GM13977 (cell line): ENCODE measurements around the gene RNF217.
"Not testable (repeated sequence)": the region's sequence is repeated elsewhere in the genome, so short reads cannot be mapped to it uniquely, and the experiment has no call there.

ENCODE experiments used
- DNase-seq: peaks from one replicate; pipeline ENCODE4 v3.0.0; 2012; ENCODE audit warnings: low spot score
- in situ Hi-C: fragments of 300-500 bp; cut with MboI; formaldehyde crosslinking; loops from one replicate; pipeline ENCODE4 v1.12.0; 2022; ENCODE audit warnings: low sequenced_read_pairs, low pct_unique_long_range_greater_than_20kb, mixed read lengths, inconsistent platforms; ENCODE audit not compliant: unreplicated experiment
- TF ChIP-seq, protein P1 (sequence below): IDR thresholded peaks from 2 replicates; pipeline ENCODE4 v1.5.1; 2012; ENCODE audit warnings: mild to moderate bottlenecking, control low read depth; ENCODE audit not compliant: insufficient read depth; ENCODE audit errors: extremely low read depth, missing control alignments

The RNF217 gene

DNA sequence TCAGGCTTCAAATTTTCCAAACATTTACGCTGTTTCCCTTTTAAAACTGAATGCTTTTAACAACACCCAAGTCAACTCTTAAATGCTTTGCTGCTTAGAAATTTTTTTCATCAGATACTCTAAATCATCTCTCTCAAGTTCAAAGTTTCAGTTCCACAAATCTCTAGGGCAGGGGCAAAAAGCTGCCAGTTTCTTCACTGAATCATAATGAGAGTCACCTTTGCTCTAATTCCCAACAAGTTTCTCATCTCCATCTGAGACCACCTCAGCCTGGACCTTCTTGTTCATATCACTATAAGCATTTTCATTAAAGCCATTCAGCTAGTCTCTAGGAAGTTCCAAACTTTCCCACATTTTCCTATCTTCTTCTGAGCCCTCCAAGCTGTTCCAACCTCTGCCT, 69.1 kb downstream of the RNF217 start:
- TF ChIP-seq, protein P1, sequence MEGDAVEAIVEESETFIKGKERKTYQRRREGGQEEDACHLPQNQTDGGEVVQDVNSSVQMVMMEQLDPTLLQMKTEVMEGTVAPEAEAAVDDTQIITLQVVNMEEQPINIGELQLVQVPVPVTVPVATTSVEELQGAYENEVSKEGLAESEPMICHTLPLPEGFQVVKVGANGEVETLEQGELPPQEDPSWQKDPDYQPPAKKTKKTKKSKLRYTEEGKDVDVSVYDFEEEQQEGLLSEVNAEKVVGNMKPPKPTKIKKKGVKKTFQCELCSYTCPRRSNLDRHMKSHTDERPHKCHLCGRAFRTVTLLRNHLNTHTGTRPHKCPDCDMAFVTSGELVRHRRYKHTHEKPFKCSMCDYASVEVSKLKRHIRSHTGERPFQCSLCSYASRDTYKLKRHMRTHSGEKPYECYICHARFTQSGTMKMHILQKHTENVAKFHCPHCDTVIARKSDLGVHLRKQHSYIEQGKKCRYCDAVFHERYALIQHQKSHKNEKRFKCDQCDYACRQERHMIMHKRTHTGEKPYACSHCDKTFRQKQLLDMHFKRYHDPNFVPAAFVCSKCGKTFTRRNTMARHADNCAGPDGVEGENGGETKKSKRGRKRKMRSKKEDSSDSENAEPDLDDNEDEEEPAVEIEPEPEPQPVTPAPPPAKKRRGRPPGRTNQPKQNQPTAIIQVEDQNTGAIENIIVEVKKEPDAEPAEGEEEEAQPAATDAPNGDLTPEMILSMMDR = no peak
- no peak for DNase-seq
- in situ Hi-C loops = no loop called here

DNA sequence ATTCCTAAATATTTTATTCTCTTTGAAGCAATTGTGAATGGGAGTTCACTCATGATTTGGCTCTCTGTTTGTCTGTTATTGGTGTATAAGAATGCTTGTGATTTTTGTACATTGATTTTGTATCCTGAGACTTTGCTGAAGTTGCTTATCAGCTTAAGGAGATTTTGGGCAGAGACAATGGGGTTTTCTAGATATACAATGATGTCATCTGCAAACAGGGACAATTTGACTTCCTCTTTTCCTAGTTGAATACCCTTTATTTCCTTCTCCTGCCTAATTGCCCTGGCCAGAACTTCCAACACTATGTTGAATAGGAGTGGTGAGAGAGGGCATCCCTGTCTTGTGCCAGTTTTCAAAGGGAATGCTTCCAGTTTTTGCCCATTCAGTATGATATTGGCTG, 72.7 kb downstream of the RNF217 start:
- in situ Hi-C loops, DNase-seq: not testable (repeated sequence)

DNA sequence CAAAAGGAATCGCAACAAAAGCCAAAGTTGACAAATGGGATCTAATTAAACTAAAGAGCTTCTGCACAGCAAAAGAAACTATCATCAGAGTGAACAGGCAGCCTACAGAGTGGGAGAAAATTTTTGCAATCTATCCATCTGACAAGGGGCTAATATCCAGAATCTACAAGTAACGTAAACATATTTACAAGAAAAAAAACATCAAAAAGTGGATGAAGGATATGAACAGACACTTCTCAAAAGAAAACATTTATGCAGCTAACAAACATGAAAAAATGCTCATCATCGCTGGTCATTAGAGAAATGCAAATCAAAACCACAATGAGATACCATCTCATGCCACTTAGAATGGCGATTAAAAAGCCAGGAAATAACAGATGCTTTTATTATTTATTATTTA, 74.2 kb downstream of the RNF217 start:
- DNase-seq, in situ Hi-C loops: not testable (repeated sequence)

DNA sequence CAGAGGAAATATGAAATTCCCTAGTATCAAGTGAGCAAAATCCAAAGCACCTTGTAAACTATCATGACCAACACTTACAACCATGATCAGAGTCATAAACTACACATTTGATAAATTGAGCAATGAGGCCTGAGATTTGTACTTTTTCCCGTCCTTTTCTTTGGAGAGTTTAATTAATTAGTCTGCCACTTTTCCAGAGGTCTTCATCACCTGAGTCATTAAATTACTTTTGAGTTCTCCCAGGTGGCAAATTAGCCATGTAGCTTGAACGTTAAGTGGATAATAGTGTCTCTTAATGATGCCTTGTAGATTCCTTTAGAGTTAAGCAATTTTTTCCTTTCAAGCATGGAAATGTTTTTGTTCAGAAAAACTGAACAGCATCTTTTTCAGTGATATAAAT, 75.6 kb downstream of the RNF217 start:
- in situ Hi-C loops = no loop called here

DNA sequence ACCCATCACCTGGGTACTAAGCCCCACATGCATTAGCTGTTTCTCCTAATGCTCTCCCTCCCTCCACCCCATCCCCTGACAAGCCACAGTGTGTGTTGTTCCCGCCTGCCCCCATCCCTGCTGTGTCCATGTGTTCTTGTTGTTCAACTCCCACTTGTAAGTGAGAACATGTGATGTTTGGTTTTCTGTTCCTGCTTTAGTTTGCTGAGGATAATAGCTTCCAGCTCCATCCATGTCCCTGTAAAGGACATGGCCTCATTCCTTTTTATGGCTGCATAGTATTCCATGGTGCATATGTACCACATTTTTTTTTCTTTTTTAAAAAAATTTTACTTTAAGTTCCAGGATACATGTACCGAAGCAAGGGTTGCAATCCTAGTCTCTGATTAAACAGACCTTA, 76.7 kb downstream of the RNF217 start:
- in situ Hi-C loops = no loop called here
- TF ChIP-seq, protein P1 = no peak
- DNase-seq = no peak

More for the DNA sequence above, 75.6 kb downstream of the RNF217 start:
- no peak for DNase-seq
- TF ChIP-seq, protein P1 = no peak

DNA sequence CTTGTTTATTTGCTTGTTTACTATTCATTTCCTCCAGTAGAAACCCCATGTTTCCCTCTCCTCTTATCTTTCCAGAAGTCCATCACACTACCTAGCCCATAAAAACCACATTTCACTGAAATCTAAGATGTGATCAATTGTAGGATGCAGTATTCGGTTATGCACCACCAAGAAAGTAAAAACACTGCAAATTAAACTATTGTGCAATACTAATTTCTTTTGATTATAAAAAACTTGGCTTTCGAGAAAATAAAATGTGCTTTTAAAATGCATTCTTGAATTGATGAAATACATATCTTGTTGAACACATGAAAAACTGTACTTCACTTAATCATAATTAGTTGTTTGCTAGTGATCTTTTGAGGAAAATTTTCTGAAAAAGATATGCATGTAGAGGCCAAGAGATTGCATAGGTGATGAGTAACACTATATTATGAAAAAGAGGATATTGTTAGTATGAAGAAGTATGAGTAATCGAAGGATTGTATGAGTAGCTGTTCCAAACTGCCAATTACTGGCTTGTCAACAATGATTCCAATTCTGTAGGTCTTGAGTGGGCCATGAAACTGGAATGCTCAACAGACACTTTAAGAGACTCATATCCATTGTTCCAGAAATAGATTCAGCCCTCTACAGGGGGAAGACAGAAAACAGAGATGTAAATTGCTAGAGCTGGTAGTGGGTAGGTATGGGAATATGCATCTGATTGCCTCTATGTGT, 79.7 kb downstream of the RNF217 start:
- no peak for DNase-seq
- TF ChIP-seq, protein P1 = no peak
- in situ Hi-C loops = no loop called here

DNA sequence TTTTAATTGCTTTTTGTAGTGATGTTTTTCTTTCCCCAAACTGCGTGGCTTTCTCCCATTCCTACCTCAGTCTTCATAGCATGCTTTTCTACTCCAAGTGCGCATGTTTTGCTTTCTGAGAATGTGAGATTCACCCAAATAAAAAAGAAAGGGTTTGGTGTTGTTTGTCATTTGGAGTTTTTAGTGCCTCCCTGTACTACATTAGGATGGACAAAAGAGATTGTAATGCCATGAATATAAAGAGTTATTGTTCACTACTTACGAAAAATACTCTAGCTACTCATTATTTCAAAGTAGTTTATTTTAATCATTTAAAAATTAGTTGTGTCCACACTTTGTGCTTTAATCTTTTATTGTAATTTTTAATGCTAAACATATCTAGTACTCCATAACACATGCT, 81.8 kb downstream of the RNF217 start:
- in situ Hi-C loops = no loop called here
- TF ChIP-seq, protein P1 = no peak
- DNase-seq = no peak

DNA sequence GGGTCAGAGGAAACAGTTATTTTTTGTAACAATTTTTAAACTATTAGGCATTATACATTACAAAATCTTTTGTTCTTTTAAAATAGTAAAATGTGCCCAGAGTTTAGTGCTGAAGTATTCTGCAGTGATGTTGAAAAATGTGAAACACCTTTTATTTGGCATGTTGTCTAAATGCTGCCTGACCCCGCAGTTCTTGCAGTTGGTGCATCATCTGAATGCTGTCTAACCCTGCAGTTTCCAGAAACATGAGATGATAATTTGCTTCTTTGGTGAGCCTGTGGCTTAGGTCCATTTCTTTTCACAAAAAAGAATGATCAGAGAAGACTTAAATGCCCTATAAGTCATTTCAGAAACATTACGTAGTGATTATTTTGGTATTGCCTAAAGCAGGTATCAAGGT, 82.4 kb downstream of the RNF217 start:
- DNase-seq = no peak
- in situ Hi-C loops = no loop called here
- TF ChIP-seq, protein P1 = no peak
